Liver (tissue), 9 donors: ENCODE measurements around the gene KIRREL3. TPM values are rescaled to one million over a fixed set of nuclear protein-coding genes. Genes with fewer than 3 reads are reported as not detected.
A peak's percentile ranks its signal among the peaks of the same experiment; 100 is the strongest.

Experiments used
- DNase-seq: peaks from one replicate; pipeline ENCODE4 v3.0.0-alpha.2; 2017; ENCODE audit warnings: low spot score
- H3K27ac ChIP-seq, 2 donors: one replicate each; pipeline ENCODE4 v1.7.0; 2013; ENCODE audit warnings: inconsistent platforms in 2 of 2, low read length in 2 of 2, control low read depth in 1 of 2, low read depth in 1 of 2, mild to moderate bottlenecking in 1 of 2
- H3K27me3 ChIP-seq, 4 donors: one replicate each; pipeline versions ENCODE4 v1.6.1 to v1.7.0; 2013; ENCODE audit warnings: low read length in 3 of 4, inconsistent platforms in 1 of 4, mild to moderate bottlenecking in 1 of 4, moderate library complexity in 1 of 4; ENCODE audit not compliant: control insufficient read depth in 4 of 4, insufficient read depth in 4 of 4
- H3K36me3 ChIP-seq, 4 donors: one replicate each; pipeline versions ENCODE4 v1.6.1 to v1.7.0; 2013; ENCODE audit warnings: low read length in 3 of 4, mild to moderate bottlenecking in 3 of 4, low read depth in 1 of 4, moderate library complexity in 1 of 4; ENCODE audit not compliant: control insufficient read depth in 4 of 4, insufficient read depth in 3 of 4
- H3K4me1 ChIP-seq, 4 donors: one replicate each; pipeline versions ENCODE4 v1.6.1 to v1.7.0; 2013; ENCODE audit warnings: low read length in 3 of 4, mild to moderate bottlenecking in 3 of 4, moderate library complexity in 1 of 4; ENCODE audit not compliant: control insufficient read depth in 4 of 4, insufficient read depth in 4 of 4
- H3K4me3 ChIP-seq, 3 donors: one replicate each; pipeline versions ENCODE4 v1.6.1 to v1.7.0; 2013; ENCODE audit warnings: low read length in 3 of 3, control low read depth in 1 of 3, low read depth in 1 of 3, mild to moderate bottlenecking in 1 of 3
- H3K9ac ChIP-seq, 2 donors: one replicate each; pipeline ENCODE4 v1.7.0; 2013; ENCODE audit warnings: low read length in 2 of 2, mild to moderate bottlenecking in 2 of 2, moderate library complexity in 2 of 2, control low read depth in 1 of 2, low read depth in 1 of 2
- H3K9me3 ChIP-seq, 4 donors: one replicate each; pipeline versions ENCODE4 v1.6.1 to v1.7.0; 2013; ENCODE audit warnings: low read length in 3 of 4; ENCODE audit not compliant: control insufficient read depth in 4 of 4
- CTCF ChIP-seq: fragments of 150-350 bp; IDR thresholded peaks from 2 replicates; pipeline ENCODE4 v1.5.1; 2017; ENCODE audit warnings: improper control_type of control experiment, low read depth, low read length; ENCODE audit not compliant: missing input control
- FOXA1 ChIP-seq: IDR thresholded peaks from 2 replicates; pipeline ENCODE4 v1.6.1; 2016; ENCODE audit warnings: antibody characterized with exemption
- FOXA2 ChIP-seq: IDR thresholded peaks from 2 replicates; pipeline ENCODE4 v1.6.1; 2016; ENCODE audit warnings: antibody characterized with exemption
- HNF4A ChIP-seq, 2 donors: conservative IDR thresholded peaks; 2 replicates each; pipeline ENCODE4 v1.6.1; 2016; ENCODE audit warnings: antibody characterized with exemption in 2 of 2, mild to moderate bottlenecking in 2 of 2
- HNF4G ChIP-seq: IDR thresholded peaks from 2 replicates; pipeline ENCODE4 v1.6.1; 2016; ENCODE audit warnings: antibody characterized with exemption
- JUND ChIP-seq, 2 donors: IDR thresholded peaks; 2 replicates each; pipeline ENCODE4 v1.6.1; 2016; ENCODE audit warnings: antibody characterized with exemption in 2 of 2
- NR2F2 ChIP-seq: IDR thresholded peaks from 2 replicates; pipeline ENCODE4 v1.6.1; 2016; ENCODE audit warnings: antibody characterized with exemption
- RAD21 ChIP-seq, 2 donors: IDR thresholded peaks; 2 replicates each; pipeline ENCODE4 v1.6.1; 2016; ENCODE audit warnings: antibody characterized with exemption in 2 of 2, mild to moderate bottlenecking in 2 of 2
- TAF1 ChIP-seq: conservative IDR thresholded peaks from 2 replicates; pipeline ENCODE4 v1.6.1; 2016; ENCODE audit warnings: antibody characterized with exemption, mild to moderate bottlenecking
- ZBTB33 ChIP-seq: IDR thresholded peaks from 2 replicates; pipeline ENCODE4 v1.6.1; 2016; ENCODE audit warnings: antibody characterized with exemption
- WGBS: extraction: QIAGEN DNeasy Blood & Tissue Kit; methylation state at CpG from one replicate; pipeline ENCODE4 v1.1.7; 2013; 5-methylcytosine and 5-hydroxymethylcytosine counted together
- polyA plus RNA-seq, 2 donors: library from polyadenylated mRNA; stranded (reverse) in 1 of 2; unstranded in 1 of 2; fragments of 200-250 nt in 1 of 2; fragments of >200 nt in 1 of 2; fragmentation: Nextera tagmentation in 1 of 2; extraction: Ambion mirVana in 1 of 2; gene quantifications; one replicate each; pipeline versions ENCODE4 v1.2.1 to v1.2.3, GENCODE V29; 2013 to 2015
- total RNA-seq, 2 donors: library from RNA; depleted of rRNA; stranded (reverse); fragments of >200 nt; gene quantifications; one replicate each; pipeline ENCODE4 v1.2.3, GENCODE V29; 2014
- donor health status: healthy.
- donor health status: healthy.
- donor health status: healthy.
- donor health status: healthy.
- donor health status: healthy.

The KIRREL3 gene
- total and polyA plus RNA-seq, 4 donors, result 0.03 to 0.29 (median 0.08) TPM; not detected in 1

- 78% methylated on average over 12 of the region's 12 CpGs for WGBS
- H3K4me3 ChIP-seq, result no peak overlapping the region
- H3K4me1 ChIP-seq, result peaks cover 0 to 3% (median 0%) of the 10 kb centered on the region in 4 donors
- H3K36me3 ChIP-seq, result peaks cover 0 to 11% (median 3%) of the 10 kb centered on the region in 4 donors
- DNase-seq, result no peak
- TF ChIP-seq RAD21 (IDR thresholded peaks at IDR 0.05) (no peak), JUND (IDR thresholded peaks at IDR 0.05) (no peak), FOXA2 (no peak), ZBTB33 (no peak), TAF1 (no peak), FOXA1 (no peak), HNF4A (conservative IDR thresholded peaks at IDR 0.05) (no peak), HNF4G (no peak), NR2F2 (no peak)
- no peaks in the 10 kb centered on the region for H3K9me3 ChIP-seq
- H3K27me3 ChIP-seq, result no peaks in the 10 kb centered on the region
- H3K9ac ChIP-seq, result no peak overlapping the region
- H3K27ac ChIP-seq, result peak overlapping the region in 1 of 2 donors; percentile 52
These were observed 583.3 kb downstream of the KIRREL3 start for GRCh38 chr11:126417091-126417862.

DNA sequence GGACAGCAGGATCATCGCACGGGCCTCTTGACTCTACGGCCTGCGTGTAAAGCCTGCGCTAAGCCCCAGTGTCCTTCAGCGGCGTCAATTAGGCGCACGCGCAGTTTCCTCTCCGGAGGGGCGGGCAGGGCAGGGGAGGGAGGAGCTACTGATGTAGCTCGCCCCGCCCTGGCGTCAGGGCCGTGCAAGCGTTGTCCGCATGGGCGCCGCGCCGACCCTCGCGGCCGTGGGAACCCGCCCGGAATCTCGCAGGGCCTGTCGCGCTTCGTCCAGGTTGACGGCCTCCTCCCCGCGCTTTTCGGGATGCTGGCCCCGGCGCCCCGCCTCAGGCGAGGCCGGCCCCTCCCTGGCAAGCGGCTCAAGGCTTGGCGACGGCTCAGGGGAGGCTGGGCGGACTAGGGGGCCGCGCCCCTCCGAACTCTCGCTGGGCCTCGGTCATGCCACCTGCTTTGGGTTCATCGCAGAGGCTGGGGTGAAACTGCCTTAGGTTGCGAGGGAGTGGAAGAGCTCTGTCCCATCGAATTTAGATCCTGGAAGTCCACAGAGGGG is 584.0 kb downstream of the KIRREL3 start:
- DNase-seq, result peak; percentile 72
- Histone ChIP-seq H3K9ac (peak overlapping the region in 1 of 2 donors; percentile 63), H3K27me3 (no peaks in the 10 kb centered on the region), H3K4me3 (peak overlapping the region in 1 of 3 donors; percentile 43), H3K4me1 (peaks cover 0 to 3% (median 0%) of the 10 kb centered on the region in 4 donors), H3K36me3 (peaks cover 0 to 16% (median 3%) of the 10 kb centered on the region in 4 donors), H3K27ac (peak overlapping the region; percentile 52 to 75), H3K9me3 (no peaks in the 10 kb centered on the region)
- 22% methylated on average over 52 of the region's 52 CpGs for WGBS
- TF ChIP-seq RAD21 (IDR thresholded peaks at IDR 0.05) (peak in 1 of 2 donors; percentile 33), CTCF (no peak)

GRCh38 chr11:126415669-126416420 is 584.7 kb downstream of the KIRREL3 start:
- no peaks in the 10 kb centered on the region for H3K27me3 ChIP-seq
- H3K4me1 ChIP-seq, result peaks cover 0 to 3% (median 0%) of the 10 kb centered on the region in 4 donors
- no peaks in the 10 kb centered on the region for H3K9me3 ChIP-seq
- peaks cover 0 to 16% (median 4%) of the 10 kb centered on the region in 4 donors for H3K36me3 ChIP-seq
- WGBS, result 85% methylated on average over 19 of the region's 19 CpGs
- DNase-seq, result no peak
- TF ChIP-seq NR2F2, result no peak
- H3K27ac ChIP-seq, result peak overlapping the region; percentile 52 to 75
- H3K9ac ChIP-seq, result peak overlapping the region in 1 of 2 donors; percentile 63
- H3K4me3 ChIP-seq, result no peak overlapping the region
